ENCODE data around the gene TMEM50A.
"Not testable (repeated sequence)": the region's sequence is repeated elsewhere in the genome, so short reads cannot be mapped to it uniquely, and the experiment has no call there.

- not testable (repeated sequence) for TF ChIP-seq CTCF, POLR2A (IDR thresholded peaks at IDR 0.05)
Observed at GRCh38 chr1:25324407-25324806, 13.7 kb upstream of the TMEM50A start.
